ENCODE results near the gene SLC22A23.
A peak's percentile ranks its signal among the peaks of the same experiment; 100 is the strongest.
"Not testable (repeated sequence)": the region's sequence is repeated elsewhere in the genome, so short reads cannot be mapped to it uniquely, and the experiment has no call there.

The SLC22A23 gene

GRCh38 chr6:3382326-3383279 lies 74.2 kb downstream of the SLC22A23 start:
- DNase-seq = no peak

GRCh38 chr6:3381233-3381921 lies 75.5 kb downstream of the SLC22A23 start:
- peak; percentile 6 for DNase-seq

- DNase-seq = no peak
These were observed 76.3 kb downstream of the SLC22A23 start for GRCh38 chr6:3380344-3381232.

GRCh38 chr6:3379482-3380060 lies 77.3 kb downstream of the SLC22A23 start:
- DNase-seq = no peak

- not testable (repeated sequence) for DNase-seq
These were observed 78.0 kb downstream of the SLC22A23 start for GRCh38 chr6:3378808-3379207.

- peak; percentile 28 for DNase-seq
These were observed 78.5 kb downstream of the SLC22A23 start for GRCh38 chr6:3378398-3378782.

GRCh38 chr6:3377536-3378397 lies 79.1 kb downstream of the SLC22A23 start:
- no peak for DNase-seq

GRCh38 chr6:3376893-3377535 lies 79.8 kb downstream of the SLC22A23 start:
- no peak for DNase-seq

- no peak for DNase-seq
These were observed 80.8 kb downstream of the SLC22A23 start for GRCh38 chr6:3376064-3376463.

GRCh38 chr6:3373597-3374203 lies 83.2 kb downstream of the SLC22A23 start:
- DNase-seq = no peak

- DNase-seq = no peak
These were observed 83.8 kb downstream of the SLC22A23 start for GRCh38 chr6:3372912-3373554.

GRCh38 chr6:3372184-3372846 lies 84.5 kb downstream of the SLC22A23 start:
- DNase-seq = no peak

GRCh38 chr6:3371222-3371949 lies 85.5 kb downstream of the SLC22A23 start:
- DNase-seq = no peak

- DNase-seq = no peak
These were observed 86.3 kb downstream of the SLC22A23 start for GRCh38 chr6:3370361-3371221.

GRCh38 chr6:3369985-3370360 lies 86.9 kb downstream of the SLC22A23 start:
- DNase-seq = no peak

GRCh38 chr6:3368685-3369084 lies 88.2 kb downstream of the SLC22A23 start:
- DNase-seq = no peak

- DNase-seq = no peak
These were observed 89.2 kb downstream of the SLC22A23 start for GRCh38 chr6:3367630-3368029.

Data from DMS79 treated with DMSO at 0.1 percent for 48 hours (cell line).